ENCODE results near the gene TLCD3B. TPM values are rescaled to one million over a fixed set of nuclear protein-coding genes. Genes with fewer than 3 reads are reported as not detected.

The TLCD3B gene
- total and polyA plus RNA-seq, 3 donors from 2014 or later, result 51.8 to 194 (median 82.7) TPM

- no peak for TF ChIP-seq POLR2A (IDR thresholded peaks at IDR 0.05)
- TF ChIP-seq CTCF (IDR thresholded peaks at IDR 0.05), result no peak
- H3K4me1 ChIP-seq, result peaks cover 18% of the 10 kb centered on the region
- no peaks in the 10 kb centered on the region for H3K36me3 ChIP-seq (ENCODE audit: low read depth, missing control alignments)
- DNase-seq, result no peak
- WGBS, 2 donors, result 1 to 2% methylated on average over 15 to 18 of the region's 33 CpGs
- peak overlapping the region; percentile 99 for H3K4me3 ChIP-seq
- no peaks in the 10 kb centered on the region for H3K27me3 ChIP-seq
- H3K27ac ChIP-seq, result peak overlapping the region; percentile 85 to 92
- no peaks in the 10 kb centered on the region for H3K9me3 ChIP-seq
- intact Hi-C loops (cut with DNase I; ENCODE audit: low total_unique reads), result no loop called here
Measured at GRCh38 chr16:30076276-30076791, 45.3 kb upstream of the TLCD3B start.

- intact Hi-C loops (cut with DNase I; ENCODE audit: low total_unique reads), result no loop called here
- H3K4me1 ChIP-seq, result peaks cover 22% of the 10 kb centered on the region
Measured at GRCh38 chr16:30075503-30076275, 44.6 kb upstream of the TLCD3B start, which contains the start of gene PPP4C. Gene PPP4C (plus strand): TSS chr16:30075994. CDS start chr16:30076378, 384 bp downstream.

GRCh38 chr16:30070490-30070889 is 39.4 kb upstream of the TLCD3B start:
- Histone ChIP-seq H3K27ac (peak overlapping the region; percentile 61 to 68), H3K36me3 (ENCODE audit: low read depth, missing control alignments) (no peaks in the 10 kb centered on the region), H3K9me3 (no peaks in the 10 kb centered on the region), H3K4me3 (no peak overlapping the region), H3K4me1 (peaks cover 45% of the 10 kb centered on the region), H3K27me3 (no peaks in the 10 kb centered on the region)
- intact Hi-C loops (cut with DNase I; ENCODE audit: low total_unique reads), result no loop called here
- DNase-seq, result no peak
- TF ChIP-seq POLR2A (IDR thresholded peaks at IDR 0.05) (no peak), CTCF (IDR thresholded peaks at IDR 0.05) (no peak)

More at GRCh38 chr16:30075503-30076275, 44.6 kb upstream of the TLCD3B start, which contains the start of gene PPP4C:
- WGBS, 2 donors, result 1 to 2% methylated on average over 53 to 59 of the region's 67 CpGs
- no peak for TF ChIP-seq POLR2A (IDR thresholded peaks at IDR 0.05)
- TF ChIP-seq CTCF (IDR thresholded peaks at IDR 0.05), result no peak
- H3K36me3 ChIP-seq (ENCODE audit: low read depth, missing control alignments), result no peaks in the 10 kb centered on the region
- peak; percentile 96 for DNase-seq
- H3K4me3 ChIP-seq, result peak within 1 kb of the TSS; percentile 99
- H3K27me3 ChIP-seq, result no peaks in the 10 kb centered on the region
- peak within 1 kb of the TSS; percentile 85 to 92 for H3K27ac ChIP-seq
- no peaks in the 10 kb centered on the region for H3K9me3 ChIP-seq

- Histone ChIP-seq H3K4me1 (peaks cover 40% of the 10 kb centered on the region), H3K36me3 (ENCODE audit: low read depth, missing control alignments) (no peaks in the 10 kb centered on the region), H3K9me3 (no peaks in the 10 kb centered on the region), H3K4me3 (no peak overlapping the region), H3K27me3 (no peaks in the 10 kb centered on the region), H3K27ac (peak overlapping the region; percentile 61 to 68)
- WGBS, 2 donors, result 45 to 70% methylated on average over 27 to 31 of the region's 31 CpGs
- TF ChIP-seq CTCF (IDR thresholded peaks at IDR 0.05) (no peak), POLR2A (IDR thresholded peaks at IDR 0.05) (no peak)
- intact Hi-C loops (cut with DNase I; ENCODE audit: low total_unique reads), result no loop called here
- DNase-seq, result peak; percentile 89
Measured at GRCh38 chr16:30069611-30070462, 38.8 kb upstream of the TLCD3B start.
